DND-41 (cell line): Measurements from ENCODE around the gene EPHA3.

Source experiments
- ATAC-seq: fragments of 200-7000 bp; cut with Tn5 transposase; 3 replicates; pipeline ENCODE4 v1.9.1; 2021; ENCODE audit warnings: low read depth; ENCODE audit not compliant: insufficient read depth
- DNase-seq: peaks from one replicate; pipeline ENCODE4 v3.0.0-alpha.2; 2020
- H2AFZ ChIP-seq: 2 replicates; pipeline ENCODE4 v1.6.0; 2012; ENCODE audit warnings: low read depth, low read length
- H3K27ac ChIP-seq: 2 replicates; pipeline ENCODE4 v1.5.1; 2012; ENCODE audit warnings: low read length, inconsistent platforms
- H3K27me3 ChIP-seq: fragments of 200-600 bp; sonication (generic); 2 replicates; pipeline ENCODE4 v1.6.0; 2012; ENCODE audit warnings: low read length, mild to moderate bottlenecking, inconsistent platforms; ENCODE audit not compliant: insufficient read depth, poor library complexity
- H3K36me3 ChIP-seq: 2 replicates; pipeline ENCODE4 v1.5.1; 2012; ENCODE audit warnings: low read length, inconsistent platforms; ENCODE audit not compliant: insufficient read depth
- H3K4me1 ChIP-seq: 2 replicates; pipeline ENCODE4 v1.5.1; 2012; ENCODE audit warnings: mild to moderate bottlenecking, low read length; ENCODE audit not compliant: insufficient read depth
- H3K4me2 ChIP-seq: 2 replicates; pipeline ENCODE4 v1.6.0; 2012; ENCODE audit warnings: mild to moderate bottlenecking, moderate library complexity, low read length, inconsistent platforms; ENCODE audit not compliant: insufficient read depth
- H3K4me3 ChIP-seq, 2 experiments: fragments of 200-600 bp in 1 of 2; shearing (Covaris generic) in 1 of 2; 2 replicates each; pipeline ENCODE4 v1.5.1; 2012 to 2016; ENCODE audit warnings: inconsistent platforms in 2 of 2, low read length in 2 of 2, mild to moderate bottlenecking in 2 of 2, low read depth in 1 of 2, moderate library complexity in 1 of 2
- H3K79me2 ChIP-seq: 2 replicates; pipeline ENCODE4 v1.6.0; 2012; ENCODE audit warnings: low read length, inconsistent platforms; ENCODE audit not compliant: insufficient read depth
- H3K9ac ChIP-seq: 2 replicates; pipeline ENCODE4 v1.6.0; 2012; ENCODE audit warnings: low read depth, mild to moderate bottlenecking, inconsistent platforms, low read length, moderate library complexity
- H3K9me3 ChIP-seq: 2 replicates; pipeline ENCODE4 v1.5.1; 2012; ENCODE audit warnings: low read length, moderate library complexity, mild to moderate bottlenecking, inconsistent platforms; ENCODE audit not compliant: insufficient read depth, severe bottlenecking
- H4K20me1 ChIP-seq: 2 replicates; pipeline ENCODE4 v1.6.0; 2012; ENCODE audit warnings: low read length; ENCODE audit not compliant: insufficient read depth
- CTCF ChIP-seq: IDR thresholded peaks from 2 replicates; pipeline ENCODE4 v1.5.1; 2012; ENCODE audit warnings: borderline replicate concordance, low read length, moderate library complexity, mild to moderate bottlenecking; ENCODE audit not compliant: poor library complexity, severe bottlenecking; ENCODE audit errors: extremely low read depth
- EZH2 ChIP-seq: IDR thresholded peaks from 3 replicates; pipeline ENCODE4 v1.6.1; 2012; ENCODE audit warnings: borderline replicate concordance, low read depth, mild to moderate bottlenecking, moderate library complexity, low read length, inconsistent platforms; ENCODE audit not compliant: severe bottlenecking

EPHA3 gene

GRCh38 chr3:89521328-89521727 is 413.9 kb downstream of the EPHA3 start:
- H3K9me3 ChIP-seq = no peaks in the 10 kb centered on the region
- H3K27ac ChIP-seq = no peak overlapping the region
- H3K4me3 ChIP-seq = no peak overlapping the region
- no peak overlapping the region for H2AFZ ChIP-seq
- TF ChIP-seq EZH2 (no peak), CTCF (no peak)
- H3K9ac ChIP-seq = no peak overlapping the region
- no peak for ATAC-seq
- no peak for DNase-seq
- no peaks in the 10 kb centered on the region for H3K79me2 ChIP-seq
- H3K4me1 ChIP-seq = no peaks in the 10 kb centered on the region
- H3K27me3 ChIP-seq = no peaks in the 10 kb centered on the region
- H4K20me1 ChIP-seq = no peaks in the 10 kb centered on the region
- no peaks in the 10 kb centered on the region for H3K36me3 ChIP-seq
- no peak overlapping the region for H3K4me2 ChIP-seq

- Histone ChIP-seq H3K27me3 (no peaks in the 10 kb centered on the region), H4K20me1 (no peaks in the 10 kb centered on the region), H2AFZ (no peak overlapping the region), H3K9me3 (no peaks in the 10 kb centered on the region), H3K9ac (no peak overlapping the region), H3K4me3 (no peak overlapping the region), H3K79me2 (no peaks in the 10 kb centered on the region), H3K4me1 (no peaks in the 10 kb centered on the region), H3K27ac (no peak overlapping the region), H3K4me2 (no peak overlapping the region), H3K36me3 (no peaks in the 10 kb centered on the region)
- DNase-seq = no peak
- TF ChIP-seq CTCF (no peak), EZH2 (no peak)
- no peak for ATAC-seq
These were observed 414.7 kb downstream of the EPHA3 start for GRCh38 chr3:89522155-89522554.

- Histone ChIP-seq H3K9me3 (no peaks in the 10 kb centered on the region), H3K4me1 (no peaks in the 10 kb centered on the region), H3K4me2 (no peak overlapping the region), H3K36me3 (no peaks in the 10 kb centered on the region), H3K27ac (no peak overlapping the region), H3K4me3 (no peak overlapping the region), H4K20me1 (no peaks in the 10 kb centered on the region), H3K79me2 (no peaks in the 10 kb centered on the region), H3K27me3 (no peaks in the 10 kb centered on the region), H2AFZ (no peak overlapping the region), H3K9ac (no peak overlapping the region)
- no peak for DNase-seq
- no peak for TF ChIP-seq EZH2
- no peak for ATAC-seq
These were observed 418.2 kb downstream of the EPHA3 start for GRCh38 chr3:89525609-89526008.

DNA sequence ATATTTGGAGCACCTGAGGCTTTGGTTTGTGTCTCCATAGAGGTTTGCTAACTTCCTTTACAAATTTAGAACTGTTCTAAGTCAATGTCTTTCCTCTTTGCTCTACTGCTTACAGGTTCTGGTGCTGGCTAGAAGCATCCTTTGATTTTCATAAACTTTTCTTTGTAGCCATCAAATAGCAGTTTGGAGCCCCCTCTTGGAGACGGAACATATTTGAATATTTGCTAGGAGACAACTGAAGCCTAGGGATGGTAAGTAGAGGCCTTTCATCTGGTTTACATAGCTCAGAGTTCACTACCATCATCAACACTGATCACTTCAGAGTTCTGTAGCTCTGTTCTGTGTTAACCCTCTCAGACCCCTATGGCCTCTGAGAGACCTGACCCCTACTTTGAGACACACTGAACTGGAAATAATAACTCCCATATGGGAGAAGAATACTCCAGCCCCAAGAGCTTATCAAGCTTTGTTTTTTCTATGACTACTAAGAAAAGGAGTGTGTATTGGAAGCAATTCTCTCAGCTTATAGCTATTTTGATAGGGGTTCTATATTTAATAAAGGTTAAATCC is 420.4 kb downstream of the EPHA3 start:
- DNase-seq = no peak
- no peak overlapping the region for H3K4me2 ChIP-seq
- H3K9me3 ChIP-seq = no peaks in the 10 kb centered on the region
- no peak overlapping the region for H3K27ac ChIP-seq
- no peaks in the 10 kb centered on the region for H3K4me1 ChIP-seq
- no peaks in the 10 kb centered on the region for H3K36me3 ChIP-seq
- no peaks in the 10 kb centered on the region for H3K79me2 ChIP-seq
- ATAC-seq = no peak
- TF ChIP-seq CTCF (no peak), EZH2 (no peak)
- H2AFZ ChIP-seq = no peak overlapping the region
- H3K9ac ChIP-seq = no peak overlapping the region
- no peaks in the 10 kb centered on the region for H4K20me1 ChIP-seq
- H3K27me3 ChIP-seq = no peaks in the 10 kb centered on the region
- H3K4me3 ChIP-seq = no peak overlapping the region
